Naive thymus-derived CD8-positive, alpha-beta T cell (primary cell): ENCODE measurements around the gene TBRG4. TPM values are rescaled to one million over a fixed set of nuclear protein-coding genes. Genes with fewer than 3 reads are reported as not detected.
"Not testable (repeated sequence)": the region's sequence is repeated elsewhere in the genome, so short reads cannot be mapped to it uniquely, and the experiment has no call there.

Source experiments
- ATAC-seq, 2 donors: fragments of 150-1000 bp; cut with Tn5 transposase in 1 of 2; sonication (Bioruptor Pico), chemical (Tn5 transposase) in 1 of 2; 1 replicate in 1 of 2; 2 replicates in 1 of 2; pipeline ENCODE4 v1.10.0; 2021; ENCODE audit warnings: mild to moderate bottlenecking in 2 of 2, moderate library complexity in 2 of 2
- POLR2A ChIA-PET: fragments of 350-600 bp; sonication (Branson Sonifier 250); formaldehyde crosslinking; loops from one replicate; lab custom pipeline; 2021; ENCODE audit warnings: antibody characterized with exemption; lab: Charles Lee
- DNase-seq, 10 donors: peaks; one replicate each; pipeline versions ENCODE4 v3.0.0 to v3.0.0-alpha.2; 2020 to 2022
- H3K27ac Mint-ChIP-seq, 10 donors: one replicate each; pipeline ENCODE4 v1.8.0; 2020 to 2022; ENCODE audit warnings: mild to moderate bottlenecking in 10 of 10, mixed read lengths in 10 of 10, moderate library complexity in 4 of 10, inconsistent platforms in 1 of 10
- H3K27me3 Mint-ChIP-seq, 5 donors: one replicate each; pipeline ENCODE4 v1.8.0; 2021 to 2022; ENCODE audit warnings: mixed read lengths in 5 of 5
- H3K36me3 Mint-ChIP-seq, 3 donors: one replicate each; pipeline ENCODE4 v1.8.0; 2020 to 2022; ENCODE audit warnings: mixed read lengths in 3 of 3, mild to moderate bottlenecking in 2 of 3, inconsistent platforms in 1 of 3
- H3K4me1 Mint-ChIP-seq, 4 donors: one replicate each; pipeline ENCODE4 v1.8.0; 2021 to 2022; ENCODE audit warnings: mixed read lengths in 4 of 4
- H3K4me3 Mint-ChIP-seq, 10 donors: one replicate each; pipeline ENCODE4 v1.8.0; 2020 to 2022; ENCODE audit warnings: mild to moderate bottlenecking in 10 of 10, mixed read lengths in 10 of 10, moderate library complexity in 6 of 10, inconsistent platforms in 1 of 10
- H3K9me3 Mint-ChIP-seq, 9 donors: one replicate each; pipeline ENCODE4 v1.8.0; 2020 to 2022; ENCODE audit warnings: mixed read lengths in 9 of 9, mild to moderate bottlenecking in 3 of 9, inconsistent platforms in 1 of 9, moderate library complexity in 1 of 9
- polyA plus RNA-seq, 3 donors: library from polyadenylated mRNA; unstranded; fragments of 300-500 nt; fragmentation: Illumina TruSeq; gene quantifications; one replicate each; pipeline ENCODE4 v1.2.3, GENCODE V29; 2021
- total RNA-seq, 8 experiments: library from RNA in 2 of 8; stranded (reverse) in 2 of 8; gene quantifications; one replicate each; pipeline ENCODE4 v1.2.3 and lab custom pipeline; 2021 to 2026

TBRG4 gene
- 100 to 1,000 TPM; 154 to 167 TPM for total RNA-seq
- polyA plus RNA-seq = 10 to 100 TPM; 51.3 to 95.7 (median 69.0) TPM
- total RNA-seq (lab: John Stamatoyannopoulos, UW) = 118 to 242 (median 140) reads per million in 6 experiments

DNA sequence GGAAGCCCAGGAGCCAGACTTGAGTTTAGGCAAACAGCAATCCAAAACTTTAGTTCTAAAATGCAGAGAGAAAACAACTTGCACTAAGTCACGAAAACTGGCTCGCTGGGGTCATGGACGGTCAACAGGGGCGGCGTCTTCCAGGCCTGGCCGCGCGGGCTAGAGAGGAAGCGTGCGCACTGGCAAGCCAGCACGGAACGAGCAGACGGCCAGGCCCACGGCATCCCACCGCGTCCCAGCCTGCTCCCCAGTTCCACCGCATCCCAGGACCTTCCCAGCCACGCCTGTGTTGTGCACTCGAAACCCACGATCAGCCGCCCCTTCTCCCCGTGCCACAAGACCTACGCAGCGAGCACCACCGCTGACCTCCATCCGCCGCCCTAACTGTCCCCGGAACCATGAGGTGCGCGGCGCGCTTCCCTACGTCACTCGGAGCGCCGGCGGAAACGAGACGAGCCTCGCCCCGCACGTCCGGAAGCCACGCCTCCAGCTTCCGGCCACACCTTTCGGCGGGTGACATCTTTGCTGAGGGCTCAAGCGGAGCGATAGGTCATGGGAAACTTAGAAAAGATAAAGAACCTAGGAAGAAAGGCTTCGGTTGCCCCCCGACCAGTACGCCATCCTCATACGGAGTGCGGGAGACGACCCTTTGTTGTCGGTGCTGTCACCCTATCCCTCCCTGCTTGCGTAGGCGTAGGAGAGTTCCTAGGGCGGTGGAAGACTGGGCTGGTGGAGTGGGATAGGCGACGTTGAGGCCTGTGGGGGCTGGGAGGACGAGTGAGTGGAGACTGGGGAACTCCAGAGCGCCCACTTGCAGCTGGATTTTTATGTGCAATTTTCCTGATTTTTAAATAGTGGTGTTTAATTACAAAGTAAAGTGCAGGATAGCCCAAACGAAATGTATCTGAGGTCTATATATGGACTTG, at the start of gene TBRG4:
Gene TBRG4, minus strand, starts transcription at position 400 of the 926 bp plus-strand sequence. CDS start 2,460 bp downstream, outside the sequence.
- H3K9me3 Mint-ChIP-seq = peaks cover 0 to 1% (median 0%) of the 10 kb centered on the region in 9 donors

DNA sequence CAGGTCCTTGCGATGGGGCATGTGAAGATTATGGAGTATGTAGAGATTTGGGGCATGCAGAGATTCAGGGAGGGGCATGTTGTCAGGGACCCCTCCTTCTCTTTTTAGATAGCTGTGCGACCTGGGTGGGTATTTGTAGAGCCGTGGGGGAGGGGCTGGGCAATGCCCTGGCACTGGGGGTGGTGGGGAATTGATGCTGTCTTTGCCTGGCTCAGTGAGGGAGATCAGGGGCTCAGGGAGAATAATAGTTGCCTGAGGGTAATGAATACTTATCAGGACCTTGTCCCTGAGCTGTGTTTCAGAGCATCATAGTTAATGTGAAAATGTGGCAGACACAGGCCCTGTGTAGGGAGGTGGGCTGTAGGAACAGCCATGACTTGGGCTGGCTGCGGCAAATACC, 49.6 kb upstream of the TBRG4 start:
- H3K4me3 Mint-ChIP-seq = no peak overlapping the region
- H3K27me3 Mint-ChIP-seq = peaks cover 17 to 26% (median 19%) of the 10 kb centered on the region in 5 donors
- H3K9me3 Mint-ChIP-seq = peaks cover 0 to 19% (median 5%) of the 10 kb centered on the region in 9 donors
- H3K4me1 Mint-ChIP-seq = peaks cover 8 to 15% (median 11%) of the 10 kb centered on the region in 4 donors
- DNase-seq = no peak
- peaks cover 0 to 11% (median 0%) of the 10 kb centered on the region in 3 donors for H3K36me3 Mint-ChIP-seq
- POLR2A ChIA-PET = no interaction called here
- peak overlapping the region in 2 of 10 donors; percentile 28 to 35 for H3K27ac Mint-ChIP-seq
- ATAC-seq = no peak

More for the DNA sequence above, at the start of gene TBRG4:
- H3K4me3 Mint-ChIP-seq = peak within 1 kb of the TSS; percentile 93 to 100 (median 96)
- no peaks in the 10 kb centered on the region for H3K27me3 Mint-ChIP-seq
- peak within 1 kb of the TSS; percentile 97 to 100 (median 99) for H3K27ac Mint-ChIP-seq
- ATAC-seq (peak; percentile 80), DNase-seq (peak; percentile 90 to 96 (median 94))
- H3K4me1 Mint-ChIP-seq = peaks cover 19 to 56% (median 49%) of the 10 kb centered on the region in 4 donors
- peaks cover 0 to 28% (median 10%) of the 10 kb centered on the region in 3 donors for H3K36me3 Mint-ChIP-seq
- POLR2A ChIA-PET = interaction anchor here (0.6 to 4.2 kb wide), 33 partner anchors 8 to 1242 kb away, joined by 3 to 38 read pairs (median 5); partner anchors contain the start of genes CCM2, DDX56, H2AZ2 and MRPS24

DNA sequence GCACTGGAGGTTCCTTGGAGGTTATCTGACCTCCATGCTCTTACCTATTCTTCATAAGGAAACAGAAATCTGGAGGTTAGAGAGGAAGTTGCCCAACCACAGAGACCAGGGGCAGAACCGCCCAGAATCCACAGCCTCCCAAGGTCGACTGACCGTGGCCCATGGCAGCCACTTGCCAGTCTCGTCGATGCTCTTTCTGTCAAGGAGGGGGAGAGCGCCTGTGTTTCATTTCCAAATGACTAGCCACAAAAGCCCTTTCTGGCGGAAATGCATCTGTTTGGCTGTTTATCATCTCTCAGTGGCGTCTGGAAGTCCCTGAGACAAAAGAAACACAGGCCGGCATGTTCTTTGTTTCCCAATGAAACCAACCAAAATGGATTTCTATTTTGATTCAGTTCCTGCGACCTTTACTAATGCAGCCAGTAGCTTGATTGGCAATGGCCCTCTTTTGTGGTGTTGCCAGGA, 49.0 kb upstream of the TBRG4 start:
- Mint-ChIP-seq H3K4me3 (no peak overlapping the region), H3K9me3 (peaks cover 0 to 19% (median 5%) of the 10 kb centered on the region in 9 donors), H3K36me3 (peaks cover 0 to 11% (median 0%) of the 10 kb centered on the region in 3 donors), H3K27me3 (peaks cover 17 to 26% (median 20%) of the 10 kb centered on the region in 5 donors), H3K4me1 (peaks cover 8 to 15% (median 11%) of the 10 kb centered on the region in 4 donors), H3K27ac (peak overlapping the region in 1 of 10 donors; percentile 57)
- POLR2A ChIA-PET = no interaction called here
- DNase-seq = peak in 1 of 10 donors; percentile 16
- no peak for ATAC-seq

DNA sequence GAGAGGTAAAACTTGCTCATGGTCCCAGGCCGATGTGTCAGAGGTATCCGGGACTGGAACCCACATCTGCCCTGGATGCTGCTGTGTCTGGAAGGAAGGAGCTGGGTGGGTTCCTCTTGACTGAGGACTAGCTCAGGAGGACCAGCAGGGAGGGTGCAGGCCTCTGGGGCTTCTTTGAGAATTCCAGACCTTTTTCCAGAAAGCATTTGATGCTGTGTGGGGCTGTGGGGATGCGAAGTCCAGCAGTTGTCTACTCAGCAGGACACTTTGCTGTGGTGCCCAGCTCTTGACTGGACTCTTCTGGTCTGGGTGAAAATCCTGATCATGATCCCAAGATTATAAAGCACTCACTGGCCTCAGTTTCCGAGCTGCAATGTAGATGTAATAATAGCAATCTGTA, 47.8 kb upstream of the TBRG4 start:
- peaks cover 0 to 12% (median 3%) of the 10 kb centered on the region in 9 donors for H3K9me3 Mint-ChIP-seq
- no peak overlapping the region for H3K27ac Mint-ChIP-seq
- H3K4me1 Mint-ChIP-seq = peaks cover 8 to 15% (median 13%) of the 10 kb centered on the region in 4 donors
- peak in 1 of 10 donors; percentile 15 for DNase-seq
- no peak for ATAC-seq
- POLR2A ChIA-PET = interaction anchor here (1.1 kb wide), 1 partner anchor 268 kb away, joined by 3 read pairs; no protein-coding TSS in a partner anchor
- peaks cover 0 to 4% (median 0%) of the 10 kb centered on the region in 3 donors for H3K36me3 Mint-ChIP-seq
- H3K27me3 Mint-ChIP-seq = peaks cover 17 to 31% (median 22%) of the 10 kb centered on the region in 5 donors
- no peak overlapping the region for H3K4me3 Mint-ChIP-seq

DNA sequence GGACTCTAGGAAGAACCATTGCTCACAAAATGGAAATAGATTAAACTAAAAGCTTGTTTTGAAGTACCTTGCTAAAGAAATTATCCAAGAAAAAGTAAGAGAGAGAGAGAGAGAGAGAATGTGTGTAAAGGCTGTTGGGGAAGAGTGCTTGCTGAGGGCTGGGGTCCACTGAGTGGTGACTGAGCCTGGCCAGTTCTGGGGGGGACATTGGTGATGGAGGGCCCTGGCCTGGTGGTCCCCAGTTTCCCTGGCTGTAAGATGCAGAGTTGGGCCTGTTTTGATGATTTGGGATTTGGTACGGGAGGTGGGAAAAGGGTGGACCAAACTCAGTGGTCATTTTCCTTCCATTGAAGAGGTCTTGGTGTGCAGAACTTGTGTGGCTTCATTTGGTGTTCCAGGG, 47.0 kb upstream of the TBRG4 start:
- DNase-seq (peak in 1 of 10 donors; percentile 23), ATAC-seq (no peak)
- H3K27ac Mint-ChIP-seq = no peak overlapping the region
- peaks cover 0 to 4% (median 0%) of the 10 kb centered on the region in 3 donors for H3K36me3 Mint-ChIP-seq
- H3K4me1 Mint-ChIP-seq = peaks cover 8 to 15% (median 13%) of the 10 kb centered on the region in 4 donors
- peaks cover 0 to 4% (median 0%) of the 10 kb centered on the region in 9 donors for H3K9me3 Mint-ChIP-seq
- POLR2A ChIA-PET = interaction anchor here (1.0 to 1.1 kb wide), 2 partner anchors 14 to 267 kb away, joined by 3 read pairs; no protein-coding TSS in a partner anchor
- H3K27me3 Mint-ChIP-seq = peaks cover 16 to 31% (median 22%) of the 10 kb centered on the region in 5 donors
- peak overlapping the region in 5 of 10 donors; percentile 0 to 61 (median 55) for H3K4me3 Mint-ChIP-seq

DNA sequence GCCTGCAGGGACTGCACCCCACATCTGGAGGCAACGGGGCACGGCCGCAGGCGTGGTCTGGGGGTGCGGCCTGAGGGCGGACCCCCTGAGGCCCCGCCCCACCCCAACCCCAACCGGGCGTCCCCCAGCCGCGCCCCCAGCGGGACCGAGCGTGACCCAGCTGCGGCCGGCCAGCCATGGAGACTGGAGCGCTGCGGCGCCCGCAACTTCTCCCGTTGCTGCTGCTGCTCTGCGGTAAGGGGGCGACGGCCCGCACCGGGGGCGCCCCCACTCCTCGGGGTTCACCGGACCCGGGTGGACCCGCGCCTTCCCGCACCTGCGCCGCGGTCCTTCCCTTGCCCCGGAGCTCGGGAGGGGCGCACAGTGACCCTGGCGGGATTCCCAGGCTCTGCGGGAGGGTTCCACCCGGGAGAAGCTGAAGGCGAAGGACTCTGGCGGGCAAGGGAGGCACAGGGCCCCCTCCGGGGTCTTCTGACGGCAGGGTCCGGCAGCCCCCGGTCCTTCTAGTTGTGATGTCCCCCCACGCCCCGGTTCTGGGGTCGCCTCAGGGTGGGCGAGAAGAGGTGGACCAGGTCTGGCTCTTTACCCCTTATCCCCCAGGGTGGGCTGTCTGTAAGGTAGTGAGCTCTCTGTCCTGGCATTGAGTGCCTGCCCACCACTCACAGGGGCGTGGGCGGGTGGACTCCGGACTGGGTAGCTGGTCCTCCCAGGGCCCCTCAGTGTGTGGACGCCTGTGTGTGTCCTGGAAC, 46.3 kb upstream of the TBRG4 start, which contains the start of gene RAMP3:
Gene RAMP3, plus strand, starts transcription at position 139 of the 749 bp plus-strand sequence. Its CDS starts 38 bp downstream, at position 177.
- POLR2A ChIA-PET = interaction anchor here (1.0 kb wide), 1 partner anchor 14 kb away, joined by 3 read pairs; no protein-coding TSS in a partner anchor
- Mint-ChIP-seq H3K4me3 (peak within 1 kb of the TSS in 9 of 10 donors; percentile 1 to 61 (median 43)), H3K4me1 (peaks cover 8 to 15% (median 11%) of the 10 kb centered on the region in 4 donors), H3K27ac (peak within 1 kb of the TSS in 1 of 10 donors; percentile 5), H3K27me3 (peaks cover 17 to 31% (median 22%) of the 10 kb centered on the region in 5 donors), H3K9me3 (no peaks in the 10 kb centered on the region), H3K36me3 (no peaks in the 10 kb centered on the region)
- DNase-seq (peak in 1 of 10 donors; percentile 45), ATAC-seq (no peak)

DNA sequence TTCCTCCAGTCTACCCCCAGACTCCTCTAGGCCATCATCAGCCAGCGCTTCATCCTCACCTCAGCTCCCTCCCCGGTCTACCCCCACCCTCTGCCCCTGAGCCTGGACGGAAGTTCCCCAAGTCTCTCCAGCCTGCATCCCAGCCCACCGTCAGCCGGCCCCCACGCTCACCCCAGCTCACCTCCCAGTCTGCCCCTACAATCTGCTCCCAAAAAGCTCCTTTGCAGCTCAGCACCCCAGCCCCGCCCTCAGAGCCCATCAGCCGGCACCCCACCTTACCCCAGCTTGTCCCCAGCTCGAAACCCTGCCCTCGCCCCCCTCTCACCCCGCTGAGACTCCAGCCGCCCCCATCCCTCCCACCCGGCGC, 45.8 kb upstream of the TBRG4 start:
- ATAC-seq (no peak), DNase-seq (peak in 1 of 10 donors; percentile 26)
- peak overlapping the region in 8 of 10 donors; percentile 1 to 53 (median 43) for H3K4me3 Mint-ChIP-seq
- no peaks in the 10 kb centered on the region for H3K9me3 Mint-ChIP-seq
- H3K27ac Mint-ChIP-seq = peak overlapping the region in 1 of 10 donors; percentile 5
- peaks cover 8 to 15% (median 11%) of the 10 kb centered on the region in 4 donors for H3K4me1 Mint-ChIP-seq
- POLR2A ChIA-PET = no interaction called here
- H3K27me3 Mint-ChIP-seq = peaks cover 17 to 31% (median 22%) of the 10 kb centered on the region in 5 donors
- H3K36me3 Mint-ChIP-seq = no peaks in the 10 kb centered on the region

DNA sequence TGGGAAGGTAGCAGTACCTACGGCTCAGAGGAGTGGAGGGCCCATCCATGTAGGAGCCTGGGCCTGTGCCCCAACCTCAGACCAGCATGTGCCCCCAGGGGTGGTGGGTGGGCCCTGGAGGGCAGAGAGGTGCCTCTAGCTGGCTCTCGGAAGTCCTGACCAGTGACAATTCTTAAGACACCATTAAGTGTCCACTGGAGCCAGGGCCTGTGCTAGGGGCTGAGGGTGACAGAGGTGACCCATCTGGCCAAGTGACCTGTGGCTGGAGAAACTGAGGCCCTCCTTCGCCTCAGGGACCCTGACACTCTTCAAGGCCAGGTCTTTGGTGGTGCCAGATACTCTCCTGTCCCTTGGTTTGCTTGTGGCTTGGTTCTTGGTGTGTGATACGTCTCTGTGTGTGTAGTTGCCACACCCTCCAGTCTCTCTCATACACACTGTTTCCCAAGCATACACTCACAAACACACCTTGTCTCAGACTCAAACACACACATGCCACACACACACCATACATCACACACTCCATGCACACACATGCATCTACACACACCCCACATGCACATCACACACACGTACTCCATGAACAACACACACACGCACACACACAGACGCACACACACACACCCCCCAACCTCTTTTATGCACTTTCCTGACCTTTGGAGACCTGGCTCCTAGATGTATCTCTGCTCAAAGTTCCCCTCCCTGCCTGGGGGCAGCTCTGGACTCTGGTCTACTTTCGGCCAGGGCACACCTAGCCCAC, 45.2 kb upstream of the TBRG4 start:
- DNase-seq (peak in 1 of 10 donors; percentile 21), ATAC-seq (no peak)
- H3K4me3 Mint-ChIP-seq = peak overlapping the region in 9 of 10 donors; percentile 1 to 53 (median 43)
- H3K9me3 Mint-ChIP-seq = no peaks in the 10 kb centered on the region
- POLR2A ChIA-PET = interaction anchor here (0.5 kb wide), 1 partner anchor 701 kb away, joined by 3 read pairs; no protein-coding TSS in a partner anchor
- H3K27ac Mint-ChIP-seq = peak overlapping the region in 1 of 10 donors; percentile 5
- peaks cover 17 to 31% (median 22%) of the 10 kb centered on the region in 5 donors for H3K27me3 Mint-ChIP-seq
- no peaks in the 10 kb centered on the region for H3K36me3 Mint-ChIP-seq
- peaks cover 8 to 15% (median 11%) of the 10 kb centered on the region in 4 donors for H3K4me1 Mint-ChIP-seq

DNA sequence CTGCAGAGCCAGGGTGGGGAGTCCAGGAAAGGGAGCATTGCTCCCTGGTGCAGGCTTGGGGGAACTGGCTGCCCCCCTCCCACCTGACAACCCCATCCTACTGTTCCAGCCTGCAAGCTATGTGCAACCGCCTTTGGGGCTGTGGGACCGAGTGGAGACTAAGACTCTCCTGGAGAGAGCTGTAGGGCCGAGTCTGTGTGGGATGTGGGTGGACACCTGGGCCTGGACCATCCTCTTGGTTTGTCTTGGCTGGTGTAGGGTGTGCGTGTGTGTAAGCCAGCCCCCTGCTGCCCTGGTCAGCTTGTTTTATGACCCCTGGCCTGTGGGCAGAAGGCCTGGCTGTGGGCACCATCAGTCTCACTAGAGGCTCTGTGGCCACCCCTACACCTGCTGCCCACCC, 44.4 kb upstream of the TBRG4 start:
- no peaks in the 10 kb centered on the region for H3K9me3 Mint-ChIP-seq
- H3K27ac Mint-ChIP-seq = no peak overlapping the region
- no peaks in the 10 kb centered on the region for H3K36me3 Mint-ChIP-seq
- POLR2A ChIA-PET = no interaction called here
- ATAC-seq = no peak
- no peak overlapping the region for H3K4me3 Mint-ChIP-seq
- peaks cover 6 to 13% (median 11%) of the 10 kb centered on the region in 4 donors for H3K4me1 Mint-ChIP-seq
- peaks cover 15 to 31% (median 22%) of the 10 kb centered on the region in 5 donors for H3K27me3 Mint-ChIP-seq
- no peak for DNase-seq

DNA sequence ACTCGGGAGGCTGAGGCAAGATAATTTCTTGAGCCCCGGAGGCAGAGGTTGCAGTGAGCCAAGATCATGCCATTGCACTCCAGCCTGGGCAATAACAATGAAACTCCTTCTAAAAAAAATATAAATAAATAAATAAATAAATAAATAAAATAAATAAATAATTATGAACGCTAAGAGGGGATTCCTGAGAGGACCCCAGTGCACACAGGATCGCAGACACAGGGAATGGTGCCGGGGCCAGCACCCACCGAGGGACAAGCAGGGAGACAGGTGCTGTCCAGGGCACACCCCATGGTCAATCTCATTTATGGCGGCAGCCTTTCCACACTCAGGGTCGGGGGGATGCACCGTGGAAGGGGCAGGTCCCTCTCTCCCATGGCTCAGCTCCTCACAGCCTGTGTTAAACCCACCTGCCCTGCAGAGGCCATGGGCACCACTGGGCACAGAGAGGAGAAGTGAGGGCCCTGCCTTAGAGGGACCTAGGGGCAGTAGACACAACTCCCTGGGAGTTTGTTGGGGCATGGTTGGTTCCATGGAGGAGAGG, 43.9 kb upstream of the TBRG4 start:
- Mint-ChIP-seq H3K4me1 (peaks cover 6 to 13% (median 11%) of the 10 kb centered on the region in 4 donors), H3K4me3 (no peak overlapping the region), H3K9me3 (no peaks in the 10 kb centered on the region), H3K27me3 (peaks cover 17 to 31% (median 25%) of the 10 kb centered on the region in 5 donors), H3K36me3 (no peaks in the 10 kb centered on the region), H3K27ac (no peak overlapping the region)
- no peak for DNase-seq
- POLR2A ChIA-PET = no interaction called here
- no peak for ATAC-seq

DNA sequence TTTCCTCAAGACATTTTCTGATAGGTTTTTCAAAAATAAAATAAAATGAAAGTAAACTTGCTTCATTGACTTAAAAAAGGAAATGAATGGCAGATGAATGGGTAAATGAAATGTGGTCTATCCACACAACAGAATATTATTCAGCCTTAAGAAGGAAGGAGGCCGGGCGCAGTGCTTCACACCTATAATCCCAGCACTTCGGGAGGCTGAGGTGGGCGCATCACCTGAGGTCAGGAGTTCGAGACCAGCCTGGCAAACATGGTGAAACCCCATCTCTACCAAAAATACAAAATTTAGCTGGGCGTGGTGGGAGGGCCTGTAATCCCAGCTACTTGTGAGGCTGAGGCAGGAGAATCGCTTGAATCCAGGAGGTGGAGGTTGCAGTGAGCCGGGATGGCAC, 42.4 kb upstream of the TBRG4 start:
- peaks cover 17 to 35% (median 22%) of the 10 kb centered on the region in 5 donors for H3K27me3 Mint-ChIP-seq
- H3K36me3 Mint-ChIP-seq, H3K9me3 Mint-ChIP-seq, DNase-seq, H3K4me3 Mint-ChIP-seq, ATAC-seq, H3K27ac Mint-ChIP-seq, POLR2A ChIA-PET: not testable (repeated sequence)
- H3K4me1 Mint-ChIP-seq = peaks cover 6 to 13% (median 11%) of the 10 kb centered on the region in 4 donors
